Keratinocyte (primary cell): ENCODE data around the gene GSTT2B. TPM values are rescaled to one million over a fixed set of nuclear protein-coding genes. Genes with fewer than 3 reads are reported as not detected.

Experiments
- DNase-seq: peaks from one replicate; pipeline ENCODE4 v3.0.0-alpha.2; 2011; ENCODE audit warnings: low read depth, missing footprints, low spot score
- FAIRE-seq: peaks from 2 replicates; lab custom pipeline; 2011; peaks lifted over from hg19 to GRCh38; lab: Jason Lieb, UNC
- H2AFZ ChIP-seq: 2 replicates; pipeline ENCODE4 v1.6.0; 2012; ENCODE audit warnings: low read length, control low read depth, inconsistent platforms; ENCODE audit not compliant: control insufficient read depth
- H3K27ac ChIP-seq: 2 replicates; pipeline ENCODE4 v1.5.1; 2011; ENCODE audit warnings: low read length; ENCODE audit not compliant: control insufficient read depth, insufficient read depth
- H3K27me3 ChIP-seq: 3 replicates; pipeline ENCODE4 v1.6.0; 2011; ENCODE audit warnings: low read length; ENCODE audit not compliant: control insufficient read depth, insufficient read depth; ENCODE audit errors: extremely low read depth
- H3K36me3 ChIP-seq, 2 experiments: 2 replicates in 1 of 2; 3 replicates in 1 of 2; pipeline ENCODE4 v1.5.1; 2011; ENCODE audit warnings: low read length in 2 of 2, mild to moderate bottlenecking in 1 of 2; ENCODE audit not compliant: control insufficient read depth in 2 of 2, insufficient read depth in 2 of 2; ENCODE audit errors: extremely low read depth in 1 of 2
- H3K4me1 ChIP-seq: 3 replicates; pipeline ENCODE4 v1.5.1; 2011; ENCODE audit warnings: low read length; ENCODE audit not compliant: control insufficient read depth, insufficient read depth; ENCODE audit errors: extremely low read depth
- H3K4me2 ChIP-seq: 3 replicates; pipeline ENCODE4 v1.6.0; 2011; ENCODE audit warnings: low read depth, low read length; ENCODE audit not compliant: control insufficient read depth, insufficient read depth; ENCODE audit errors: extremely low read depth
- H3K4me3 ChIP-seq, 3 experiments: fragments of 200-600 bp in 1 of 3; sonication (generic) in 1 of 3; 2 replicates in 2 of 3; 3 replicates in 1 of 3; pipeline ENCODE4 v1.5.1; 2011 to 2016; ENCODE audit warnings: low read length in 3 of 3, mild to moderate bottlenecking in 3 of 3, control low read depth in 2 of 3, inconsistent platforms in 1 of 3, low read depth in 1 of 3, mixed read lengths in 1 of 3, mixed run types in 1 of 3, moderate library complexity in 1 of 3; ENCODE audit not compliant: control insufficient read depth in 2 of 3, insufficient read depth in 2 of 3; ENCODE audit errors: extremely low read depth in 1 of 3
- H3K79me2 ChIP-seq: 2 replicates; pipeline ENCODE4 v1.6.0; 2012; ENCODE audit warnings: low read length; ENCODE audit not compliant: control insufficient read depth, insufficient read depth
- H3K9ac ChIP-seq: 3 replicates; pipeline ENCODE4 v1.6.0; 2011; ENCODE audit warnings: low read length; ENCODE audit not compliant: control insufficient read depth, insufficient read depth; ENCODE audit errors: extremely low read depth
- H3K9me1 ChIP-seq: 3 replicates; pipeline ENCODE4 v1.6.0; 2011; ENCODE audit warnings: low read length; ENCODE audit not compliant: control insufficient read depth, insufficient read depth; ENCODE audit errors: extremely low read depth
- H3K9me3 ChIP-seq: 2 replicates; pipeline ENCODE4 v1.5.1; 2012; ENCODE audit warnings: low read depth, low read length; ENCODE audit not compliant: control insufficient read depth
- H4K20me1 ChIP-seq: 3 replicates; pipeline ENCODE4 v1.6.0; 2011; ENCODE audit warnings: low read length; ENCODE audit not compliant: control insufficient read depth, insufficient read depth; ENCODE audit errors: extremely low read depth
- CTCF ChIP-seq, 3 experiments: IDR thresholded peaks in 1 of 3; conservative IDR thresholded peaks in 1 of 3; optimal IDR thresholded peaks in 1 of 3; 2 replicates in 2 of 3; 3 replicates in 1 of 3; pipeline versions ENCODE3 to v1.5.1; 2011; ENCODE audit warnings: low read length in 3 of 3, mild to moderate bottlenecking in 3 of 3, moderate library complexity in 2 of 3, control low read depth in 1 of 3, inconsistent platforms in 1 of 3; ENCODE audit not compliant: insufficient read depth in 2 of 3; ENCODE audit errors: extremely low read depth in 1 of 3
- EZH2 ChIP-seq: IDR thresholded peaks from one replicate; pipeline ENCODE4 v1.6.1; 2012; ENCODE audit warnings: inconsistent platforms, mild to moderate bottlenecking, low read length, moderate library complexity
- dilution Hi-C: fragments of 300-500 bp; cut with MboI; formaldehyde crosslinking; loops from one replicate; pipeline ENCODE4 v1.7.0; 2020; ENCODE audit warnings: low sequenced_read_pairs; ENCODE audit not compliant: extremely low pct_ligation_motif_present
- polyA plus RNA-seq, 5 experiments: library from polyadenylated mRNA; depleted of rRNA in 3 of 5; stranded (reverse) in 3 of 5; stranded (forward) in 1 of 5; unstranded in 1 of 5; fragments of >200 nt; gene quantifications; 1 replicate in 1 of 5; 2 replicates in 3 of 5; 3 replicates in 1 of 5; pipeline versions ENCODE4 v1.2.1 to v1.2.3, GENCODE V29; 2011 to 2012; ENCODE audit warnings: missing spikeins in 2 of 5, low read depth in 1 of 5, low replicate concordance in 1 of 5

GSTT2B gene
- polyA plus RNA-seq, 1 donor (not counting 4 experiments of a cell fraction or from before 2014, with no cell fraction given) = 15.5 TPM

DNA sequence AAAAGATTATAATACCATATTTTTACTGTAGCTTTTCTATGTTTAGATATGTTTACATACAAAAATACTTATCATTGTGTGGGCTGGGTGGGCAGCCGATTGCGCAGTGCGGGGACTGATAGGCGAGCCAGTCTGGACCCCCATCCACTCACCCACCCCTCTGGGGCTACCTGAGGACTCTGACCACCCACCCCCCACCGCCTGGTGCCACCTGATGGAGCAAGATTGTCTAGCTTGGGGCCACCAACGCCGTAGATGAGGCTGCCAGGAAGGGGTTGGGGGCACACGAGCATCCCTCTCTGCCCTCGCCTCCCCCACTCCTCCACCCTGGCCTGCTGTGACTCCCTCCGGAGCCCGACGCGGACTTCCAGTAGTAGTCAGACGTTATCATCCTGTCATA lies 34.4 kb downstream of the GSTT2B start:
- Histone ChIP-seq H3K27me3 (no peaks in the 10 kb centered on the region), H3K9me1 (no peaks in the 10 kb centered on the region), H2AFZ (no peak overlapping the region), H3K4me3 (no peak overlapping the region), H3K36me3 (peaks cover 0 to 2% of the 10 kb centered on the region in 2 experiments), H3K4me2 (no peak overlapping the region), H3K4me1 (peaks cover 13% of the 10 kb centered on the region), H3K9me3 (peaks cover 7% of the 10 kb centered on the region), H3K9ac (no peak overlapping the region), H3K27ac (no peak overlapping the region), H3K79me2 (no peaks in the 10 kb centered on the region), H4K20me1 (no peaks in the 10 kb centered on the region)
- dilution Hi-C loops = no loop called here
- TF ChIP-seq EZH2 = no peak
- TF ChIP-seq CTCF (optimal IDR thresholded peaks at IDR 0.05 in 1 of 3, IDR thresholded peaks at IDR 0.05 in 1 of 3, conservative IDR thresholded peaks at IDR 0.05 in 1 of 3; ENCODE audit: extremely low read depth in 1 of 3, insufficient read depth in 2 of 3, low read length in 3 of 3) = no peak
- DNase-seq (no peak), FAIRE-seq (no peak)

DNA sequence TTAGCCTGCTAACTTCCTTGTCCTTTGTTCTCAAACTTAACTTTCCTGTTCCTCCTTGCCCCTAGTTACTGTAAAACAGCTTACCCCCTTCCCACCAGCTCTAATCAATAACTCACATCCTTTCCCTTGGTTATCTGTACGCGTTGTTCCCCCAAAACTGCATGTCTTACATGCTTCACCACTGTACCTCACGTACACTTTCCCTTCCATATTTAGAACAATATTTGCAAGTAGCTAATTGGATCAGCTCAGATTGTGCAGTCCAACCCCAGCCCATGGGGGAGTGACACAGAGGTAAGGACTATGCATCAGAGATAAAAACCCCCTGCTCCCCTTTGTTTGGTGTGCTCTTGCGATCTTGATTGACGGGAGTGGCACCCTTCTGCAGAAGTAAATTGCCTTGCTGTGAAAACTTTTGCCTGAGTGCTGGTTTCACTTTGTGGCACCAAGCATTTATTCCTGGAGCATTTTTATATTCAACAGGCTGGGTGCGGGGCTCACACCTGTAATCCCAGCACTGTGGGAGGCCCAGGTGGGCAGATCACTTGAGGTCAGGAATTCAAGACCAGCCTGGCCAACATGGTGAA lies 35.9 kb downstream of the GSTT2B start:
- H3K9ac ChIP-seq = no peak overlapping the region
- peaks cover 13% of the 10 kb centered on the region for H3K4me1 ChIP-seq
- FAIRE-seq (no peak), DNase-seq (no peak)
- H3K4me2 ChIP-seq = no peak overlapping the region
- H3K9me3 ChIP-seq = peaks cover 7% of the 10 kb centered on the region
- H4K20me1 ChIP-seq = no peaks in the 10 kb centered on the region
- no peaks in the 10 kb centered on the region for H3K27me3 ChIP-seq
- TF ChIP-seq EZH2 = no peak
- no peak for TF ChIP-seq CTCF (optimal IDR thresholded peaks at IDR 0.05 in 1 of 3, IDR thresholded peaks at IDR 0.05 in 1 of 3, conservative IDR thresholded peaks at IDR 0.05 in 1 of 3; ENCODE audit: extremely low read depth in 1 of 3, insufficient read depth in 2 of 3, low read length in 3 of 3)
- no peaks in the 10 kb centered on the region for H3K36me3 ChIP-seq
- no peaks in the 10 kb centered on the region for H3K9me1 ChIP-seq
- dilution Hi-C loops = no loop called here
- no peak overlapping the region for H3K27ac ChIP-seq
- no peaks in the 10 kb centered on the region for H3K79me2 ChIP-seq
- H2AFZ ChIP-seq = no peak overlapping the region
- H3K4me3 ChIP-seq = no peak overlapping the region
